Measurements from ENCODE around the gene PFDN1. TPM values are rescaled to one million over a fixed set of nuclear protein-coding genes. Genes with fewer than 3 reads are reported as not detected.

PFDN1 gene
- polyA plus RNA-seq, 4 donors: 75.5 to 110 (median 94.8) TPM

- no peak for DNase-seq (ENCODE audit: low read depth in 4 of 4, low spot score in 3 of 4)
These were observed 27.0 kb upstream of the PFDN1 start for GRCh38 chr5:140329739-140330481.

GRCh38 chr5:140328036-140328764, 25.3 kb upstream of the PFDN1 start:
- DNase-seq (ENCODE audit: low read depth in 4 of 4, low spot score in 3 of 4): no peak

GRCh38 chr5:140327589-140327988, 24.7 kb upstream of the PFDN1 start:
- no peak for DNase-seq (ENCODE audit: low read depth in 4 of 4, low spot score in 3 of 4)

- no peak for DNase-seq (ENCODE audit: low read depth in 4 of 4, low spot score in 3 of 4)
These were observed 22.6 kb upstream of the PFDN1 start for GRCh38 chr5:140325486-140325885.

GRCh38 chr5:140324617-140325241, 21.8 kb upstream of the PFDN1 start:
- peak in 1 of 4 donors; percentile 32 for DNase-seq (ENCODE audit: low read depth in 4 of 4, low spot score in 3 of 4)

GRCh38 chr5:140324041-140324600, 21.2 kb upstream of the PFDN1 start:
- no peak for DNase-seq (ENCODE audit: low read depth in 4 of 4, low spot score in 3 of 4)

- no peak for DNase-seq (ENCODE audit: low read depth in 4 of 4, low spot score in 3 of 4)
These were observed 20.1 kb upstream of the PFDN1 start for GRCh38 chr5:140322751-140323731.

GRCh38 chr5:140321796-140322195, 18.9 kb upstream of the PFDN1 start:
- DNase-seq (ENCODE audit: low read depth in 4 of 4, low spot score in 3 of 4): no peak

GRCh38 chr5:140319833-140320232, 16.9 kb upstream of the PFDN1 start:
- DNase-seq (ENCODE audit: low read depth in 4 of 4, low spot score in 3 of 4): no peak

- no peak for DNase-seq (ENCODE audit: low read depth in 4 of 4, low spot score in 3 of 4)
These were observed 15.9 kb upstream of the PFDN1 start for GRCh38 chr5:140318792-140319191.

- DNase-seq (ENCODE audit: low read depth in 4 of 4, low spot score in 3 of 4): no peak
These were observed 15.0 kb upstream of the PFDN1 start for GRCh38 chr5:140317859-140318258.

- no peak for DNase-seq (ENCODE audit: low read depth in 4 of 4, low spot score in 3 of 4)
These were observed 9.9 kb upstream of the PFDN1 start for GRCh38 chr5:140312791-140313189.

GRCh38 chr5:140312067-140312790, 9.3 kb upstream of the PFDN1 start:
- no peak for DNase-seq (ENCODE audit: low read depth in 4 of 4, low spot score in 3 of 4)

GRCh38 chr5:140311011-140311467, 8.1 kb upstream of the PFDN1 start:
- DNase-seq (ENCODE audit: low read depth in 4 of 4, low spot score in 3 of 4): no peak

- DNase-seq (ENCODE audit: low read depth in 4 of 4, low spot score in 3 of 4): no peak
These were observed 7.5 kb upstream of the PFDN1 start for GRCh38 chr5:140310434-140310833.

GRCh38 chr5:140309706-140310249, 6.9 kb upstream of the PFDN1 start:
- DNase-seq (ENCODE audit: low read depth in 4 of 4, low spot score in 3 of 4): no peak

- no peak for DNase-seq (ENCODE audit: low read depth in 4 of 4, low spot score in 3 of 4)
These were observed 2.6 kb upstream of the PFDN1 start for GRCh38 chr5:140305471-140305870.

- no peak for DNase-seq (ENCODE audit: low read depth in 4 of 4, low spot score in 3 of 4)
These were observed 1.1 kb upstream of the PFDN1 start for GRCh38 chr5:140303966-140304365.

- DNase-seq (ENCODE audit: low read depth in 4 of 4, low spot score in 3 of 4): no peak
These were observed 1.8 kb downstream of the PFDN1 start for GRCh38 chr5:140301136-140301535.

Data from left renal pelvis (tissue), 4 donors.